ENCODE results near the gene ZSWIM6.

DNA sequence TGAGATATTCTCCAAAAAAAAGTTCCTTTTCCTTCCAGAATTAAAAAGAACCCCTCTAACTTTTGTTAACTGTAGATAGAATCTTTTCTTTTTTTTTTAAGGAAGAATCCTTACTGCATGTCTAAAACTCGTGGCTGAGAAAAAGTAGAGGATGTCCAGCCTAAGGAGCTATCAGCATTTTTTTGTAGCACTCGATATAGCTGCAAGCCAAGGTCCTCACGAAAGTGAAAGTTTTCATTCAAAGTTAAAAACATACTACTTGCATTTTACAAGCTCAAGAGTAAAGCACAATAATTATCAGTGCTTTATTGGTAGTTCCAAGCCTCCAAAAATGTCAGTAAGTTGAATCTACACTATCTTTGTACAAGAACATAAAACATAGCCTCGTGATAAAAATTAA, 28.7 kb upstream of the ZSWIM6 start:
- TF ChIP-seq EP300 (IDR thresholded peaks at IDR 0.05), result no peak
- TF ChIP-seq, protein P1, sequence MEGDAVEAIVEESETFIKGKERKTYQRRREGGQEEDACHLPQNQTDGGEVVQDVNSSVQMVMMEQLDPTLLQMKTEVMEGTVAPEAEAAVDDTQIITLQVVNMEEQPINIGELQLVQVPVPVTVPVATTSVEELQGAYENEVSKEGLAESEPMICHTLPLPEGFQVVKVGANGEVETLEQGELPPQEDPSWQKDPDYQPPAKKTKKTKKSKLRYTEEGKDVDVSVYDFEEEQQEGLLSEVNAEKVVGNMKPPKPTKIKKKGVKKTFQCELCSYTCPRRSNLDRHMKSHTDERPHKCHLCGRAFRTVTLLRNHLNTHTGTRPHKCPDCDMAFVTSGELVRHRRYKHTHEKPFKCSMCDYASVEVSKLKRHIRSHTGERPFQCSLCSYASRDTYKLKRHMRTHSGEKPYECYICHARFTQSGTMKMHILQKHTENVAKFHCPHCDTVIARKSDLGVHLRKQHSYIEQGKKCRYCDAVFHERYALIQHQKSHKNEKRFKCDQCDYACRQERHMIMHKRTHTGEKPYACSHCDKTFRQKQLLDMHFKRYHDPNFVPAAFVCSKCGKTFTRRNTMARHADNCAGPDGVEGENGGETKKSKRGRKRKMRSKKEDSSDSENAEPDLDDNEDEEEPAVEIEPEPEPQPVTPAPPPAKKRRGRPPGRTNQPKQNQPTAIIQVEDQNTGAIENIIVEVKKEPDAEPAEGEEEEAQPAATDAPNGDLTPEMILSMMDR (IDR thresholded peaks at IDR 0.05), result no peak
- no peak for TF ChIP-seq POLR2AphosphoS5 (IDR thresholded peaks at IDR 0.05)
- no peak for TF ChIP-seq POLR2A (IDR thresholded peaks at IDR 0.05)

Data from stomach (tissue), 4 donors.